ENCODE measurements around the gene PRKCE.

PRKCE gene

DNA sequence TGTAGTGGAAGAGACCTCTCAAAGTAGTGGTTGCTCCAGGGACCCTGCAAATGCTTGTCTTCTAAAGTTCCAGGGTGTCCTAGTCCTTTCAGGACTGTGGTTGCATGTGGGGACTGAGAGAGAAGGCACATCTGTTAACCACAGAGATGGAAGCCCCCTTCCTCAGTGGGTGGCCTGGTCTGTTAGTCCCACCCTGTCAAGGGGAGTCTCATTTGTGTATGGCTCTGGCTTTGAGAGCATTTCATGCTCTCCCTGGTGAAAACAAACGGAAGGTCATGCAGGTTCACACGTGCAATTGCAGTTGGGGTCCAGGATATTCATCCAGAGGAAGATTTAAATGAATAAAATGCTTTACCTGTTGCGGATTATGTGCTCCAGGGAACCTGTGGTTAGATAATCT, 219.6 kb downstream of the PRKCE start:
- TF ChIP-seq CTCF (IDR thresholded peaks at IDR 0.05): no peak

- TF ChIP-seq CTCF (IDR thresholded peaks at IDR 0.05): no peak
Measured at GRCh38 chr2:45871541-45871940, 220.1 kb downstream of the PRKCE start.

DNA sequence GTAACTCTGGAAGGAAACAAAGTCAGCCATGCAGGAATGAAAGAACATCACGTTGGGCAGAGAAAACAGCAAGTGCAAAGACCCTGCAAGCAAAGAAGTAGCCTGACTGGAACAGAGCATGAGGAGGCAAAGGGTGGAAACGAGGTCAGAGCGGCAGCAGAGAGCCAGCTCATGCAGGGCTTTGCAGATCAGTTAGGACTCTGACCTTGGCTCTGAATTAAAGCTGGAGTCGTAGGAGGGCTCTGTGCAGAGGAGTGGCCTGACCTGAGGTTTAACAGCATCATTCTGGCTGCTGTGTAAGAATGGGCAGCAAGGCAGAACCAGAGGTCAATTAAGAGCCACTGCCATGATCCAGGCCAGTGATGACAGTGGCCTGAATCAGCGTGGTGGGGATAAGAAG, 220.7 kb downstream of the PRKCE start:
- TF ChIP-seq CTCF (IDR thresholded peaks at IDR 0.05): no peak

GRCh38 chr2:45874344-45874743, 222.9 kb downstream of the PRKCE start:
- no peak for TF ChIP-seq CTCF (IDR thresholded peaks at IDR 0.05)

- TF ChIP-seq CTCF (IDR thresholded peaks at IDR 0.05): no peak
Measured at GRCh38 chr2:45876611-45877010, 225.1 kb downstream of the PRKCE start.

GRCh38 chr2:45879406-45879805, 227.9 kb downstream of the PRKCE start:
- TF ChIP-seq CTCF (IDR thresholded peaks at IDR 0.05): no peak

DNA sequence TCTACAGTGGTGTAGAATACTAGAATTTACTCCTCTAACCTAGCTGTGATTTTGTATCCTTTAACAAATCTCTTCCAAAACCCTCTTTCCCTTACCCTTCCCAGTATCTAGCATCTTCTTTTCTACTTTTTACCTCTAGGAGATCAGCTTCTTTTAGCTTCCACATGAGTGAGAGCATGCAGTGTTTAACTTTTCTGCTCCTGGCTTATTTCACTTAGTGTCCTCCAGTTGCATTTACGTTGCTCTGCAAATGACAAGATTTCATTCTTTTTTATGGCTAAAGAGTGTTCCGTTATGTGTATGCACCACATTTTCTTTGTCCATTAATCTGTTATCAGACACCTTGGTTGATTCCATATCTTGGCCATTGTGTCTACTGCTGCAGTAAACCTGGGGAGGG, 228.5 kb downstream of the PRKCE start:
- TF ChIP-seq CTCF (IDR thresholded peaks at IDR 0.05): no peak

GRCh38 chr2:45881970-45882581, 230.6 kb downstream of the PRKCE start:
- no peak for TF ChIP-seq CTCF (IDR thresholded peaks at IDR 0.05)

Data from LNCAP (cell line).